ENCODE results near the gene UCHL3. TPM values are rescaled to one million over a fixed set of nuclear protein-coding genes. Genes with fewer than 3 reads are reported as not detected.

UCHL3 gene
- total RNA-seq, 4 donors from 2014 or later: 17.9 to 28.8 (median 25.4) TPM

DNA sequence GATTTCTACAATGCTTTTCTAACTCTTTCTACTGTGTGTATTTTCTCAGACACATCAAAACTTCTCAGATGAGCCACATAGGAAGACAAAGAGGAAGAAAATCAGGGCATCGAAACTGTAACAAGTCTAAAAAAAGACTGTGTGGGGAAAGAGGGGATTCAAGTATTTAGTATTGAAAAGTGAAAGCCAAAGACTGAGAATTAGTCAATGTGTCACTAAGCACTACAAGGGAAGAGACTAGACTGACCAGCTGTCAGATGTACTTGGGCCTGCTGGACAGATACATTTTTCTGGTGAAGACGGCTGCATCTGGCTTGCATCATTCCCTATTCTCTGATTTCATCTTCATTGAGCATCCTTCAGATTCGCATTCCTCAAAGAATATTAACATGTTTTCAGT lies 37.3 kb upstream of the UCHL3 start:
- TF ChIP-seq, protein P1, sequence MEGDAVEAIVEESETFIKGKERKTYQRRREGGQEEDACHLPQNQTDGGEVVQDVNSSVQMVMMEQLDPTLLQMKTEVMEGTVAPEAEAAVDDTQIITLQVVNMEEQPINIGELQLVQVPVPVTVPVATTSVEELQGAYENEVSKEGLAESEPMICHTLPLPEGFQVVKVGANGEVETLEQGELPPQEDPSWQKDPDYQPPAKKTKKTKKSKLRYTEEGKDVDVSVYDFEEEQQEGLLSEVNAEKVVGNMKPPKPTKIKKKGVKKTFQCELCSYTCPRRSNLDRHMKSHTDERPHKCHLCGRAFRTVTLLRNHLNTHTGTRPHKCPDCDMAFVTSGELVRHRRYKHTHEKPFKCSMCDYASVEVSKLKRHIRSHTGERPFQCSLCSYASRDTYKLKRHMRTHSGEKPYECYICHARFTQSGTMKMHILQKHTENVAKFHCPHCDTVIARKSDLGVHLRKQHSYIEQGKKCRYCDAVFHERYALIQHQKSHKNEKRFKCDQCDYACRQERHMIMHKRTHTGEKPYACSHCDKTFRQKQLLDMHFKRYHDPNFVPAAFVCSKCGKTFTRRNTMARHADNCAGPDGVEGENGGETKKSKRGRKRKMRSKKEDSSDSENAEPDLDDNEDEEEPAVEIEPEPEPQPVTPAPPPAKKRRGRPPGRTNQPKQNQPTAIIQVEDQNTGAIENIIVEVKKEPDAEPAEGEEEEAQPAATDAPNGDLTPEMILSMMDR (IDR thresholded peaks at IDR 0.05): no peak
- DNase-seq (ENCODE audit: low spot score): no peak
- ATAC-seq (ENCODE audit: low FRiP score): no peak

DNA sequence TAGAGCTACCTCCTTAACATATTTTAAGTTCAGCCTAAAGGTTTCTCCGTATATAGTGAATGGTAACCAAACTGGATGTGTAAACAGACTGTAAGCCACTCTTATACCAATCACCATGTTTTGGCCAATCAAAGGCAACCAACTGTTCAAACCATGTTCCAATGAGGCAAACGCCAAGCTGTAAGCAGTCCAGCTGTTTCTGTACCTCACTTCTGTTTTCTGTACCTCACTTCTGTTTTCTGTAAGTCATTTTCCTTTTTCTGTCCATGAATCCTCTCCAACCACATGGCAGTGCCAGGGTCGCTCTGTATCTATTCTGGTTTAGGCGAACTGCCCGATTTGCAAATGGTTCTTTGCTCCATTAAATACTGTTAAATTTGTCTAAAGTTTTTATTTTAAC lies 36.3 kb upstream of the UCHL3 start:
- TF ChIP-seq, protein P1 (IDR thresholded peaks at IDR 0.05): no peak
- no peak for ATAC-seq (ENCODE audit: low FRiP score)
- DNase-seq (ENCODE audit: low spot score): no peak

DNA sequence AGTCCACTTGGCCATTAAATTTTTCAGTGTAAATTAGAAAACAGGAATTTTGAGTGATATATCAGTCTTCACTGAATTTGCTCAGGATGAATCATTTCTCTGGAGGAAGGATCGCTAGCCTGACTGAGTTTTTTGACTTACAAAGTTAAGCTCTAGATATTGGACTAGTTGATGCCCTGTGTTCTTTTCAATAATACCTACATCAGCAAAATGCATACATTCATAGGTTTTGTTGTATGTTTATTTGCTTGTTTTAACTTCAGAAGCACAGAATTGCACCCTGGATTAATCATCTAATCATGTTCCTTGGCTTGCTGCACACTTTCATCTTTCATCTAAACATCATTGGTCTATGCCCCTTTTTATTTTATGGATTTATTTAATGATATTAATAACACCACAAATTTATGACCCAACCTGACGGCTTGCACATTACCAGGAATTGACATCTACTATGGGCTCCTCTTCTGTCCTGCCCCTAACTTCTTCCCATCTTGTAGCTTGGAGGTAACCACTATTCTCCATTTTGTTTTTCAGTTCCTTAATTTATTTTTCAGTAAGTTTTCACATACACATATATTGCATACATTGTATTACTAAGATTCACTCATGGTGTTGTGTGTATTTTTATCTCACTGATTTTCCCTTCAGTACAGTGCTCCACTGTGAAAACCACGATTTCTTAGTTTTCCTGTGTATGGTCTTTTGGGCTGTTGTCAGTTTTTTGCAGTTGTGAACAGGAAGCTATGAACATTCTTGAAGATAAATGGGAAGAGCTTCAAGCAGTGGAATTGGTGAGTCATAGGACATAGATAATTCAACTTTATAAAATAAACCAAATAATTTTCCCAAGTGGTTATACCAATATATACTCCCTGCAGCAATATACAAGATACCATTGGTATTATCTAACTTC lies 35.3 kb upstream of the UCHL3 start:
- ATAC-seq (ENCODE audit: low FRiP score): no peak
- TF ChIP-seq, protein P1 (IDR thresholded peaks at IDR 0.05): no peak
- DNase-seq (ENCODE audit: low spot score): no peak

DNA sequence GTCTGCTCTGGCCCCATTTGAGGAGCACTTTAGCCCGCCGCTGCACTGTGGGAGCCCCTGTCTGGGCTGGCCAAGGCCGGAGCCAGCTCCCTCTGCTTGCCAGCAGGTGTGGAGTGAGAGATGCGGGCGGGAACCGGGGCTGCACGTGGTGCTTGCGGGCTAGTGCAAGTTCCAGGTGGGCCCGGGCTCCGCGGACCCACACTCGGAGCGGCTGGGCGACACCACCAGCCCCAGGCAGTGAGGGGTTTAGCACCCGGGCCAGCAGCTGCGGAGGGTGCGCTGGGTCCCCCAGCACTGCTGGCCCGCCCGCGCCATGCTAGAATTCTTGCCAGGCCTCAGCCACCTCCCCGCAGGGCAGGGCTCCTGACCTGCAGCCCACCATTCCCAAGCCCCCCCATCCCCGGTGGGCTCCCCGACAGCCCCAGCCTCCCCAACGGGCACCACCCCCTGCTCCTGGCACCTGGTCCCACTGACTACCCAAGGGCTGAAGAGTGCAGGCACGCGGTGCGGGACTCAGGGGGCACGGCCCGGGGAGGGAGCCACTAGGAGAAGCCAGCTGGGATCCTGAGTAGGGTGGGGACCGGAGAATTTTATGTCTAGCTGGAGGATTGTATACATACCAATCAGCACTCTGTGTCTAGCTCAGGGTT lies 31.0 kb upstream of the UCHL3 start:
- ATAC-seq (ENCODE audit: low FRiP score): no peak
- TF ChIP-seq, protein P1 (IDR thresholded peaks at IDR 0.05): no peak
- no peak for DNase-seq (ENCODE audit: low spot score)

DNA sequence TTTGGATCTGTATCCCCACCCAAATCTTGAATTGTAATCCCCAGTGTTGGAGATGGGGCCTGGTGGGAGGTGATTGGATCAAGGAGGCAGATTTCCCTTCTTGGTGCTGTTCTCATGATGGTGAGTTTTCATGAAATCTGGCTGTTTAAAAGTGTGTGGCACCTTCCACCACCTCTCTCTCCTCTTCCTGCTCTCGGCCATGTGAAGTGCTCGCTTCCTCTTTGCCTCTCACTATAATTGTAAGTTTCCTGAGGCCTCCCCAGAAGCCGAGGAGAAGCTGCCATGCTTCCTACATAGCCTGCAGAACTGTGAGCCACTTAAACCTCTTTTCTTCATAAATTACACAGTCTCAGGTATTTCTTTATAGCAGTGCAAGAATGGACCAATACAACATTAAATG lies 27.6 kb upstream of the UCHL3 start:
- TF ChIP-seq, protein P1 (IDR thresholded peaks at IDR 0.05): no peak
- ATAC-seq (ENCODE audit: low FRiP score) (no peak), DNase-seq (ENCODE audit: low spot score) (no peak)

DNA sequence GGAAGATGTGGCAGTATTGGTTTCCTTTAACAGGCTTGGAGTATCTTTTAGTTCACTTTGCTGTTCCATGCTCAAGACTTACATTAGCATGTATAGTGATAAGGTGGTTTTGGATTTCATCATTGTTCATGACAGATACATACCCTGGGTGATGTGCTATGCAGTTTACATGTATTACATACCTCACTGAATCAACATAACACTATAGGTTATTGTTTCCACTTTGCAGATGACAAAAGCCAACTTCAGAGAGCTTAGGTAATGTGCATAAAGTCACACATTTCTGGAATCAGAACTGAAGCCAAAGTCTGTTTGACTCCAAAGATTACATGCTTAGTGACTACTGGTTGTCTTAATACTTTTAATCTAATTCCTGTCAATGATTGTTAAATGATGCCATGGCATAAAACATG lies 19.0 kb upstream of the UCHL3 start:
- TF ChIP-seq, protein P1 (IDR thresholded peaks at IDR 0.05): no peak
- ATAC-seq (ENCODE audit: low FRiP score): no peak
- no peak for DNase-seq (ENCODE audit: low spot score)
